Transverse colon (tissue), 4 donors: Measurements from ENCODE around the gene PDK3. TPM values are rescaled to one million over a fixed set of nuclear protein-coding genes. Genes with fewer than 3 reads are reported as not detected.

Experiments used
- DNase-seq: peaks from one replicate; pipeline ENCODE4 v3.0.0-alpha.2; 2019
- H3K27ac ChIP-seq, 4 donors: fragments of 200-600 bp; sonication (generic); 2 replicates each; pipeline ENCODE4 v1.5.1; 2016 to 2018; ENCODE audit warnings: inconsistent platforms in 4 of 4
- H3K27me3 ChIP-seq: fragments of 200-600 bp; sonication (generic); 2 replicates; pipeline ENCODE4 v1.5.1; 2017; ENCODE audit warnings: inconsistent platforms
- H3K36me3 ChIP-seq, 4 donors: fragments of 200-600 bp; sonication (generic); 2 replicates each; pipeline ENCODE4 v1.5.1; 2017 to 2019; ENCODE audit warnings: inconsistent platforms in 4 of 4
- H3K4me1 ChIP-seq, 4 donors: fragments of 200-600 bp; sonication (generic); 2 replicates each; pipeline ENCODE4 v1.5.1; 2017 to 2020; ENCODE audit warnings: inconsistent platforms in 4 of 4
- H3K4me3 ChIP-seq, 4 donors: fragments of 200-600 bp; sonication (generic); 1 replicate in 1 of 4; 2 replicates in 3 of 4; pipeline versions ENCODE4 v1.5.1 to v1.6.1; 2017 to 2019; ENCODE audit warnings: inconsistent platforms in 4 of 4
- H3K9me3 ChIP-seq, 2 donors: fragments of 200-600 bp; sonication (generic); 2 replicates each; pipeline ENCODE4 v1.5.1; 2017 to 2019; ENCODE audit warnings: inconsistent platforms in 2 of 2
- CTCF ChIP-seq, 5 experiments: fragments of 200-600 bp in 3 of 5; fragments of 450-650 bp in 2 of 5; sonication (generic) in 3 of 5; IDR thresholded peaks; 1 replicate in 2 of 5; 2 replicates in 3 of 5; pipeline ENCODE4 v1.5.1; 2016 to 2017; ENCODE audit warnings: antibody characterized with exemption in 5 of 5, inconsistent platforms in 3 of 5, mild to moderate bottlenecking in 2 of 5, moderate library complexity in 1 of 5
- EP300 ChIP-seq: sonication (generic); formaldehyde crosslinking; IDR thresholded peaks from one replicate; pipeline ENCODE4 v1.6.1; 2017; ENCODE audit warnings: antibody characterized with exemption, low read depth
- POLR2A ChIP-seq: fragments of 450-650 bp; IDR thresholded peaks from one replicate; pipeline ENCODE4 v1.6.1; 2016; ENCODE audit warnings: antibody characterized with exemption, mild to moderate bottlenecking, moderate library complexity
- POLR2AphosphoS5 ChIP-seq, 3 donors: sonication (generic); formaldehyde crosslinking; IDR thresholded peaks; one replicate each; pipeline ENCODE4 v1.6.1; 2016; ENCODE audit warnings: antibody characterized with exemption in 3 of 3
- WGBS, 2 donors: methylation state at CpG; one replicate each; pipeline ENCODE4 v1.1.5; 2018; ENCODE audit warnings: low coverage in 1 of 2; 5-methylcytosine and 5-hydroxymethylcytosine counted together
- in situ Hi-C, 4 donors: fragments of 200-750 bp; cut with MboI; loops; one replicate each; pipeline versions ENCODE4 v1.15.0 to v1.15.1; 2017; ENCODE audit warnings: low sequenced_read_pairs in 3 of 4, low pct_ligation_motif_present in 1 of 4, low pct_unique_long_range_greater_than_20kb in 1 of 4
- intact Hi-C: fragments of 100-400 bp; cut with DNase I; formaldehyde crosslinking; loops from one replicate; pipeline ENCODE4 v1.15.1; 2023; ENCODE audit warnings: low total_unique reads
- total RNA-seq, 4 donors: library from RNA; depleted of rRNA; stranded (reverse); fragments of >200 nt; gene quantifications; one replicate each; pipeline ENCODE4 v1.1.0, GENCODE V29; 2016

Gene PDK3
- total RNA-seq, 4 donors from 2014 or later, result 9.4 to 36.8 (median 27.0) TPM

GRCh38 chrX:24528605-24529004 lies 63.5 kb downstream of the PDK3 start:
- no peaks in the 10 kb centered on the region for H3K36me3 ChIP-seq
- no peaks in the 10 kb centered on the region for H3K9me3 ChIP-seq
- in situ Hi-C loops, result no loop called here
- intact Hi-C loops, result no loop called here
- no peak overlapping the region for H3K4me3 ChIP-seq
- no peaks in the 10 kb centered on the region for H3K4me1 ChIP-seq
- no peak for TF ChIP-seq CTCF (IDR thresholded peaks at IDR 0.05)
- no peak for TF ChIP-seq POLR2AphosphoS5 (IDR thresholded peaks at IDR 0.05)
- no peak for TF ChIP-seq EP300
- TF ChIP-seq POLR2A, result no peak
- H3K27me3 ChIP-seq, result no peaks in the 10 kb centered on the region
- WGBS, 2 donors, result 40 to 74% methylated on average over 1 of the region's 1 CpG
- no peak for DNase-seq
- H3K27ac ChIP-seq, result no peak overlapping the region

GRCh38 chrX:24536551-24536950 lies 71.5 kb downstream of the PDK3 start:
- no peak overlapping the region for H3K4me3 ChIP-seq
- intact Hi-C loops (no loop called here), in situ Hi-C loops (no loop called here)
- no peaks in the 10 kb centered on the region for H3K36me3 ChIP-seq
- DNase-seq, result no peak
- TF ChIP-seq POLR2AphosphoS5 (IDR thresholded peaks at IDR 0.05) (no peak), POLR2A (no peak), EP300 (no peak), CTCF (IDR thresholded peaks at IDR 0.05) (no peak)
- no peaks in the 10 kb centered on the region for H3K4me1 ChIP-seq
- no peaks in the 10 kb centered on the region for H3K27me3 ChIP-seq
- no peak overlapping the region for H3K27ac ChIP-seq
- H3K9me3 ChIP-seq, result no peaks in the 10 kb centered on the region

- no peak for TF ChIP-seq EP300
- TF ChIP-seq POLR2A, result no peak
- TF ChIP-seq POLR2AphosphoS5 (IDR thresholded peaks at IDR 0.05), result no peak
- TF ChIP-seq CTCF (IDR thresholded peaks at IDR 0.05), result no peak
- Histone ChIP-seq H3K27me3 (no peaks in the 10 kb centered on the region), H3K4me1 (no peaks in the 10 kb centered on the region), H3K36me3 (no peaks in the 10 kb centered on the region), H3K4me3 (no peak overlapping the region), H3K9me3 (no peaks in the 10 kb centered on the region), H3K27ac (no peak overlapping the region)
- 66% methylated on average over 4 of the region's 4 CpGs; no CpG with 5 or more reads in 1 of the 2 donors for WGBS, 2 donors
- in situ Hi-C loops, result no loop called here
- intact Hi-C loops, result no loop called here
- DNase-seq, result no peak
Measured at GRCh38 chrX:24542756-24543155, 77.7 kb downstream of the PDK3 start.

- Histone ChIP-seq H3K27me3 (no peaks in the 10 kb centered on the region), H3K4me1 (no peaks in the 10 kb centered on the region), H3K4me3 (no peak overlapping the region), H3K9me3 (no peaks in the 10 kb centered on the region), H3K27ac (no peak overlapping the region), H3K36me3 (no peaks in the 10 kb centered on the region)
- DNase-seq, result no peak
- intact Hi-C loops (no loop called here), in situ Hi-C loops (no loop called here)
- 77% methylated on average over 1 of the region's 1 CpG; no CpG with 5 or more reads in 1 of the 2 donors for whole genome bisulfite sequencing, 2 donors
- TF ChIP-seq CTCF (IDR thresholded peaks at IDR 0.05), result no peak
- no peak for TF ChIP-seq POLR2AphosphoS5 (IDR thresholded peaks at IDR 0.05)
- no peak for TF ChIP-seq POLR2A
- no peak for TF ChIP-seq EP300
Measured at GRCh38 chrX:24547961-24548360, 82.9 kb downstream of the PDK3 start.
